ENCODE results near the gene ATP11A. TPM values are rescaled to one million over a fixed set of nuclear protein-coding genes. Genes with fewer than 3 reads are reported as not detected.

The ATP11A gene
- total and polyA plus RNA-seq, 9 of the 15 experiments (the other 6 are each of a cell fraction or from before 2014, with no cell fraction given): 0.38 to 34.2 (median 4.2) TPM

DNA sequence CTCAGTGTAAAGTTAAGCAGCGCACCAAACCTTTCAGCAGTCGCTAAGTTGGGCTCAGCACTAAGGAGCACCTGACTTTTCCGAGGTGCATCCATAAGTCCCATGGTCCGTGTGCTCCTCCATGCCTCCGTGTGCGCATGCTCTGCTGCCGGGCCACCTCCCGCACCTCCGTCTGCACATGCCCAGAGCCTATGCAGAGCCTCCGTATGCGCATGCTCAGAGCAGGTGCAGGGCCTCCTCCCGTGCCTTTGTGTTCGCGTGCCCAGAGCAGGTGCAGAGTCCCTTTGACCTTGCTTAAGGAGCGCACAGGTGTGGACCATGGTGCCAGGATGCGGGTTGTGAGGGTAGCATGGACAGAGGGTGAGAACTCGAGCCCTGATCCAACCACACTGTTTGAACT lies 46.0 kb downstream of the ATP11A start (continued):
- TF ChIP-seq ZNF407 (IDR thresholded peaks at IDR 0.05; ENCODE audit: low read depth): no peak
- no peak for TF ChIP-seq MTA1 (IDR thresholded peaks at IDR 0.05; ENCODE audit: borderline replicate concordance)
- no peak for TF ChIP-seq HDAC6 (IDR thresholded peaks at IDR 0.05; ENCODE audit: low read depth, low read length)
